Fibroblast of lung (primary cell): Measurements from ENCODE around the gene PYY.

Experiments
- CTCF ChIP-seq, 2 donors: IDR thresholded peaks in 1 of 2; conservative IDR thresholded peaks in 1 of 2; 1 replicate in 1 of 2; 2 replicates in 1 of 2; pipeline ENCODE4 v1.5.1; 2011 to 2012; ENCODE audit warnings: low read length in 2 of 2, control low read depth in 1 of 2, inconsistent platforms in 1 of 2, low read depth in 1 of 2, mild to moderate bottlenecking in 1 of 2
- EZH2 ChIP-seq: IDR thresholded peaks from 2 replicates; pipeline ENCODE4 v1.5.1; 2012; ENCODE audit warnings: low read length, control low read depth, mild to moderate bottlenecking; ENCODE audit errors: missing control alignments

- no peak for TF ChIP-seq CTCF (conservative IDR thresholded peaks at IDR 0.05 in 1 of 2, IDR thresholded peaks at IDR 0.05 in 1 of 2; ENCODE audit: low read depth in 1 of 2, low read length in 2 of 2)
- no peak for TF ChIP-seq EZH2
Observed at GRCh38 chr17:43999024-43999423, 45.3 kb upstream of the PYY start.
